ENCODE measurements around the gene CUZD1. TPM values are rescaled to one million over a fixed set of nuclear protein-coding genes. Genes with fewer than 3 reads are reported as not detected.

Gene CUZD1
- total and polyA plus RNA-seq, 4 donors = 0.29 to 1.5 (median 0.97) TPM

- WGBS, 2 donors = 90% methylated on average over 1 of the region's 1 CpG
- ATAC-seq (ENCODE audit: insufficient read depth, low FRiP score) (no peak), DNase-seq (no peak)
- no peaks in the 10 kb centered on the region for H3K4me1 ChIP-seq (ENCODE audit: control insufficient read depth in 5 of 5, insufficient read depth in 5 of 5, low read length in 5 of 5)
- no peak overlapping the region for H3K9ac ChIP-seq (ENCODE audit: insufficient read depth in 1 of 2, low read length in 2 of 2)
- TF ChIP-seq CTCF (IDR thresholded peaks at IDR 0.05; ENCODE audit: control extremely low read depth, extremely low read depth) = no peak
- no peak overlapping the region for H3K4me3 ChIP-seq
- H3K27me3 ChIP-seq (ENCODE audit: control insufficient read depth in 3 of 3, insufficient read depth in 3 of 3, low read length in 2 of 3) = peaks cover 0 to 5% (median 0%) of the 10 kb centered on the region in 3 donors
- H3K27ac ChIP-seq (ENCODE audit: low read depth in 1 of 2, low read length in 1 of 2) = no peak overlapping the region
- H3K36me3 ChIP-seq (ENCODE audit: control insufficient read depth in 4 of 4, insufficient read depth in 4 of 4, low read length in 4 of 4) = no peaks in the 10 kb centered on the region
- peaks cover 0 to 2% (median 0%) of the 10 kb centered on the region in 4 donors for H3K9me3 ChIP-seq (ENCODE audit: control insufficient read depth in 4 of 4, insufficient read depth in 3 of 4, low read length in 3 of 4)
Measured at GRCh38 chr10:122830965-122831353, 14.7 kb downstream of the CUZD1 start.

- TF ChIP-seq CTCF (IDR thresholded peaks at IDR 0.05; ENCODE audit: control extremely low read depth, extremely low read depth) = no peak
- peaks cover 0 to 5% (median 0%) of the 10 kb centered on the region in 3 donors for H3K27me3 ChIP-seq (ENCODE audit: control insufficient read depth in 3 of 3, insufficient read depth in 3 of 3, low read length in 2 of 3)
- ATAC-seq (ENCODE audit: insufficient read depth, low FRiP score) = no peak
- 93 to 94% methylated on average over 6 of the region's 7 CpGs for WGBS, 2 donors
- no peaks in the 10 kb centered on the region for H3K36me3 ChIP-seq (ENCODE audit: control insufficient read depth in 4 of 4, insufficient read depth in 4 of 4, low read length in 4 of 4)
- no peak overlapping the region for H3K4me3 ChIP-seq
- H3K9ac ChIP-seq (ENCODE audit: insufficient read depth in 1 of 2, low read length in 2 of 2) = no peak overlapping the region
- H3K27ac ChIP-seq (ENCODE audit: low read depth in 1 of 2, low read length in 1 of 2) = no peak overlapping the region
- no peaks in the 10 kb centered on the region for H3K4me1 ChIP-seq (ENCODE audit: control insufficient read depth in 5 of 5, insufficient read depth in 5 of 5, low read length in 5 of 5)
- no peak for DNase-seq
- peaks cover 0 to 2% (median 0%) of the 10 kb centered on the region in 4 donors for H3K9me3 ChIP-seq (ENCODE audit: control insufficient read depth in 4 of 4, insufficient read depth in 3 of 4, low read length in 3 of 4)
Measured at GRCh38 chr10:122830273-122830964, 15.2 kb downstream of the CUZD1 start.

GRCh38 chr10:122829454-122829853 lies 16.2 kb downstream of the CUZD1 start:
- ATAC-seq (ENCODE audit: insufficient read depth, low FRiP score) (no peak), DNase-seq (no peak)
- no peak overlapping the region for H3K27ac ChIP-seq (ENCODE audit: low read depth in 1 of 2, low read length in 1 of 2)
- no peak overlapping the region for H3K4me3 ChIP-seq
- no peak for TF ChIP-seq CTCF (IDR thresholded peaks at IDR 0.05; ENCODE audit: control extremely low read depth, extremely low read depth)
- no peaks in the 10 kb centered on the region for H3K36me3 ChIP-seq (ENCODE audit: control insufficient read depth in 4 of 4, insufficient read depth in 4 of 4, low read length in 4 of 4)
- peaks cover 0 to 5% (median 0%) of the 10 kb centered on the region in 3 donors for H3K27me3 ChIP-seq (ENCODE audit: control insufficient read depth in 3 of 3, insufficient read depth in 3 of 3, low read length in 2 of 3)
- H3K9me3 ChIP-seq (ENCODE audit: control insufficient read depth in 4 of 4, insufficient read depth in 3 of 4, low read length in 3 of 4) = peaks cover 0 to 2% (median 0%) of the 10 kb centered on the region in 4 donors
- H3K9ac ChIP-seq (ENCODE audit: insufficient read depth in 1 of 2, low read length in 2 of 2) = no peak overlapping the region
- 78 to 88% methylated on average over 8 of the region's 8 CpGs for WGBS, 2 donors
- H3K4me1 ChIP-seq (ENCODE audit: control insufficient read depth in 5 of 5, insufficient read depth in 5 of 5, low read length in 5 of 5) = no peaks in the 10 kb centered on the region

Data from lung (tissue), 12 donors.